SK-N-SH treated with all-trans-retinoic acid at 6 μM for 48 hours (cell line): ENCODE data around the gene RTN4RL2.
A peak's percentile ranks its signal among the peaks of the same experiment; 100 is the strongest.

ENCODE experiments used
- ATAC-seq: fragments of 200-7000 bp; cut with Tn5 transposase; 3 replicates; pipeline ENCODE4 v1.9.1; 2020; ENCODE audit warnings: mild to moderate bottlenecking, moderate library complexity
- ARNTL ChIP-seq: fragments of 450-650 bp; formaldehyde crosslinking; IDR thresholded peaks from 2 replicates; pipeline ENCODE4 v1.5.0; 2020; ENCODE audit warnings: low read depth, mild to moderate bottlenecking, moderate library complexity, borderline replicate concordance
- BACH2 ChIP-seq: fragments of 250-450 bp; sonication (Bioruptor Pico); IDR thresholded peaks from 2 replicates; pipeline ENCODE4 v1.9.0; 2021; ENCODE audit warnings: mild to moderate bottlenecking, borderline replicate concordance
- CREB5 ChIP-seq: fragments of 250-450 bp; sonication (Bioruptor Pico); IDR thresholded peaks from 2 replicates; pipeline ENCODE4 v1.5.1; 2020; ENCODE audit warnings: low read depth, mild to moderate bottlenecking, moderate library complexity
- CSDC2 ChIP-seq: fragments of 250-450 bp; sonication (Bioruptor Pico); IDR thresholded peaks from 2 replicates; pipeline ENCODE4 v1.5.0; 2020; ENCODE audit warnings: mild to moderate bottlenecking, moderate library complexity
- CSRNP3 ChIP-seq: fragments of 250-450 bp; sonication (Bioruptor Pico); IDR thresholded peaks from 2 replicates; pipeline ENCODE4 v1.5.1; 2021; ENCODE audit warnings: mild to moderate bottlenecking, moderate library complexity
- ESRRG ChIP-seq: fragments of 250-450 bp; sonication (Bioruptor Pico); IDR thresholded peaks from 2 replicates; pipeline ENCODE4 v1.6.1; 2021; ENCODE audit warnings: mild to moderate bottlenecking
- ISL1 ChIP-seq: fragments of 250-450 bp; sonication (Bioruptor Pico); IDR thresholded peaks from 2 replicates; pipeline ENCODE4 v2.1.2; 2022; ENCODE audit warnings: mild to moderate bottlenecking, moderate library complexity
- OSR1 ChIP-seq: fragments of 250-450 bp; sonication (Bioruptor Pico); IDR thresholded peaks from 2 replicates; pipeline ENCODE4 v1.8.0; 2022; ENCODE audit warnings: moderate library complexity, mild to moderate bottlenecking, inconsistent platforms
- PATZ1 ChIP-seq: fragments of 250-450 bp; sonication (Bioruptor Pico); IDR thresholded peaks from 2 replicates; pipeline ENCODE4 v1.8.0; 2020; ENCODE audit warnings: mild to moderate bottlenecking, moderate library complexity, borderline replicate concordance
- POU6F1 ChIP-seq: fragments of 250-450 bp; sonication (Bioruptor Pico); IDR thresholded peaks from 2 replicates; pipeline ENCODE4 v1.8.0; 2021; ENCODE audit warnings: low read depth, mild to moderate bottlenecking, moderate library complexity, borderline replicate concordance
- RARB ChIP-seq: fragments of 250-450 bp; sonication (Bioruptor Pico); IDR thresholded peaks from 2 replicates; pipeline ENCODE4 v1.8.0; 2021; ENCODE audit warnings: mild to moderate bottlenecking, moderate library complexity
- SNAI2 ChIP-seq: fragments of 250-450 bp; sonication (Bioruptor Pico); IDR thresholded peaks from 2 replicates; pipeline ENCODE4 v1.5.0; 2020; ENCODE audit warnings: mild to moderate bottlenecking, moderate library complexity
- TCF4 ChIP-seq: fragments of 250-450 bp; sonication (Bioruptor Pico); IDR thresholded peaks from 2 replicates; pipeline ENCODE4 v1.8.0; 2021; ENCODE audit warnings: mild to moderate bottlenecking, moderate library complexity, borderline replicate concordance
- TOX ChIP-seq: fragments of 250-450 bp; sonication (Bioruptor Pico); IDR thresholded peaks from 2 replicates; pipeline ENCODE4 v1.8.0; 2021; ENCODE audit warnings: mild to moderate bottlenecking, moderate library complexity, borderline replicate concordance
- ZFP3 ChIP-seq: fragments of 250-450 bp; sonication (Bioruptor Pico); IDR thresholded peaks from 2 replicates; pipeline ENCODE4 v1.5.0; 2020; ENCODE audit warnings: mild to moderate bottlenecking, moderate library complexity
- ZFP30 ChIP-seq: fragments of 450-650 bp; formaldehyde crosslinking; IDR thresholded peaks from 2 replicates; pipeline ENCODE4 v1.5.0; 2022; ENCODE audit warnings: mild to moderate bottlenecking, moderate library complexity
- ZNF565 ChIP-seq: fragments of 450-650 bp; formaldehyde crosslinking; conservative IDR thresholded peaks from 2 replicates; pipeline ENCODE4 v1.5.0; 2020; ENCODE audit warnings: low read depth, mild to moderate bottlenecking, moderate library complexity
- ZNF70 ChIP-seq: fragments of 450-650 bp; formaldehyde crosslinking; IDR thresholded peaks from 2 replicates; pipeline ENCODE4 v1.5.0; 2020; ENCODE audit warnings: mild to moderate bottlenecking, moderate library complexity
- ZNF8 ChIP-seq: fragments of 450-650 bp; formaldehyde crosslinking; IDR thresholded peaks from 2 replicates; pipeline ENCODE4 v1.5.0; 2020; ENCODE audit warnings: mild to moderate bottlenecking, moderate library complexity

RTN4RL2 gene

GRCh38 chr11:57513911-57514537, 53.7 kb downstream of the RTN4RL2 start:
- TF ChIP-seq CREB5 (CRISPR knock-in tag): no peak
- peak; percentile 8 for ATAC-seq

- peak; percentile 68; the same call in 1 of the 2 replicates for TF ChIP-seq PATZ1 (CRISPR knock-in tag)
- no peak for TF ChIP-seq ZNF565 (CRISPR knock-in tag)
- peak; percentile 62 for ATAC-seq
These were observed 54.4 kb downstream of the RTN4RL2 start for GRCh38 chr11:57514538-57515331.

GRCh38 chr11:57515332-57516060, 55.2 kb downstream of the RTN4RL2 start, which contains the start of gene SLC43A1:
Gene SLC43A1 (minus strand): TSS chr11:57515702. CDS start chr11:57514111, 1,591 bp downstream.
- TF ChIP-seq ARNTL (no peak), ZFP30 (CRISPR knock-in tag) (no peak), ZFP3 (CRISPR knock-in tag) (no peak), ISL1 (CRISPR knock-in tag) (no peak), OSR1 (no peak), TCF4 (no peak), BACH2 (CRISPR knock-in tag) (no peak), CSDC2 (CRISPR knock-in tag) (no peak), ZNF565 (CRISPR knock-in tag) (no peak), ESRRG (CRISPR knock-in tag) (no peak), SNAI2 (CRISPR knock-in tag) (no peak), RARB (CRISPR knock-in tag) (no peak), TOX (CRISPR knock-in tag) (no peak)
- ATAC-seq: peak; percentile 83

GRCh38 chr11:57516061-57516443, 55.7 kb downstream of the RTN4RL2 start:
- no peak for ATAC-seq
- TF ChIP-seq SNAI2 (CRISPR knock-in tag) (no peak), PATZ1 (CRISPR knock-in tag) (no peak)

- ATAC-seq: no peak
- TF ChIP-seq CSRNP3 (CRISPR knock-in tag): no peak
- no peak for TF ChIP-seq TOX (CRISPR knock-in tag)
- no peak for TF ChIP-seq PATZ1 (CRISPR knock-in tag)
- TF ChIP-seq ISL1 (CRISPR knock-in tag): no peak
- no peak for TF ChIP-seq BACH2 (CRISPR knock-in tag)
- TF ChIP-seq ZNF8 (CRISPR knock-in tag): no peak
- no peak for TF ChIP-seq ZFP30 (CRISPR knock-in tag)
- TF ChIP-seq CREB5 (CRISPR knock-in tag): no peak
- TF ChIP-seq CSDC2 (CRISPR knock-in tag): no peak
- no peak for TF ChIP-seq ZNF70
- TF ChIP-seq POU6F1: no peak
- TF ChIP-seq TCF4: no peak
- TF ChIP-seq RARB (CRISPR knock-in tag): no peak
These were observed 60.8 kb downstream of the RTN4RL2 start for GRCh38 chr11:57521116-57521515.
